Heart left ventricle (tissue), 13 donors: ENCODE measurements around the gene FBXW7.

ENCODE experiments used
- CTCF ChIP-seq, 12 donors: fragments of 200-600 bp; sonication (generic) in 4 of 12; IDR thresholded peaks; one replicate each; pipeline versions ENCODE4 v1.5.0 to v1.8.0; 2018 to 2022; ENCODE audit warnings: antibody characterized with exemption in 12 of 12, mild to moderate bottlenecking in 5 of 12
- POLR2A ChIP-seq, 2 donors: fragments of 450-650 bp; IDR thresholded peaks; one replicate each; pipeline ENCODE4 v1.6.1; 2017; ENCODE audit warnings: antibody characterized with exemption in 2 of 2, mild to moderate bottlenecking in 2 of 2, moderate library complexity in 2 of 2
- donor health status: ischemic (EF 13 %, LVEDD 7.1; RV severe dilation, severe dysfunction).
- donor health status: DM: no; HTN: yes; CAD: no.
- donor health status: DM: no; HTN: no; CAD: no.
- donor health status: ischemic (EF 25% LVEDD 6.9; RV normal size, moderate dysfunction).
- donor health status: ischemic (EF 25% LVEDD 5.7; RV mildly dilated, moderate dysfunction).
- donor health status: ischemic (EF 35%, LVEDD 5.7; RV mildly dilated, moderate dysfunction).
- donor health status: nonischemic (EF 11% LVEDD 7.7; RV severe dilation, severe dysfunction).
- donor health status: DM: yes; HTN: yes; CAD: no.
- donor health status: PGD.
- donor health status: ischemic (EF 29% LVEDD 5.4; RV normal size, mild dysfunction).
- donor health status: nonischemic (EF 23%, LVEDD 6.1; RV moderate dilation, normal function).

GRCh38 chr4:152585023-152585441 is 49.1 kb upstream of the FBXW7 start:
- TF ChIP-seq POLR2A (IDR thresholded peaks at IDR 0.05), result no peak
- no peak for TF ChIP-seq CTCF (IDR thresholded peaks at IDR 0.05)
